SK-N-SH (cell line): Measurements from ENCODE around the gene MMS19.

Experiments
- CTCF ChIP-seq: fragments of 200-600 bp; sonication (generic); IDR thresholded peaks from 2 replicates; pipeline ENCODE4 v1.6.1; 2017; ENCODE audit warnings: antibody characterized with exemption, mild to moderate bottlenecking, moderate library complexity
- EP300 ChIP-seq, 2 experiments: IDR thresholded peaks; 2 replicates each; pipeline versions ENCODE4 v1.4.0 to v1.6.1; 2012; ENCODE audit warnings: borderline replicate concordance in 1 of 2, low read depth in 1 of 2, low read length in 1 of 2
- EZH2phosphoT487 ChIP-seq: fragments of 200-600 bp; sonication (generic); IDR thresholded peaks from 2 replicates; pipeline ENCODE4 v1.6.1; 2017; ENCODE audit warnings: low read depth, mixed run types, mild to moderate bottlenecking, antibody characterized with exemption, moderate library complexity, borderline replicate concordance
- IRF3 ChIP-seq: fragments of 150-350 bp; IDR thresholded peaks from 2 replicates; pipeline ENCODE4 v1.6.1; 2016; ENCODE audit warnings: mild to moderate bottlenecking, low read depth, low read length
- RAD21 ChIP-seq: IDR thresholded peaks from 2 replicates; pipeline ENCODE4 v1.6.1; 2012; ENCODE audit warnings: mild to moderate bottlenecking, low read length
- SIN3A ChIP-seq: IDR thresholded peaks from 2 replicates; pipeline ENCODE4 v1.6.1; 2012; ENCODE audit warnings: low read depth, mild to moderate bottlenecking, low read length, moderate library complexity, borderline replicate concordance
- SMC3 ChIP-seq: IDR thresholded peaks from 2 replicates; pipeline ENCODE4 v1.6.1; 2012; ENCODE audit warnings: low read depth, low read length, improper control_type of control experiment
- TAF1 ChIP-seq: IDR thresholded peaks from 2 replicates; pipeline ENCODE4 v1.6.1; 2012; ENCODE audit warnings: low read depth, mild to moderate bottlenecking, low read length, moderate library complexity, borderline replicate concordance

GRCh38 chr10:97412891-97413304 is 85.3 kb downstream of the MMS19 start:
- TF ChIP-seq CTCF (no peak), IRF3 (no peak), SMC3 (no peak), EZH2phosphoT487 (no peak), TAF1 (no peak), RAD21 (no peak), SIN3A (no peak), EP300 (IDR thresholded peaks at IDR 0.05; ENCODE audit: borderline replicate concordance in 1 of 2, low read depth in 1 of 2, low read length in 1 of 2) (no peak)
